GM21723 (cell line): ENCODE data around the gene RSPO4.
"Not testable (repeated sequence)": the region's sequence is repeated elsewhere in the genome, so short reads cannot be mapped to it uniquely, and the experiment has no call there.

ENCODE experiments used
- ATAC-seq: cut with Tn5 transposase; IDR thresholded peaks from one replicate; pipeline ENCODE4 v1.9.1; 2021; ENCODE audit warnings: mild to moderate bottlenecking, moderate library complexity; ENCODE audit not compliant: unreplicated experiment

Gene RSPO4

DNA sequence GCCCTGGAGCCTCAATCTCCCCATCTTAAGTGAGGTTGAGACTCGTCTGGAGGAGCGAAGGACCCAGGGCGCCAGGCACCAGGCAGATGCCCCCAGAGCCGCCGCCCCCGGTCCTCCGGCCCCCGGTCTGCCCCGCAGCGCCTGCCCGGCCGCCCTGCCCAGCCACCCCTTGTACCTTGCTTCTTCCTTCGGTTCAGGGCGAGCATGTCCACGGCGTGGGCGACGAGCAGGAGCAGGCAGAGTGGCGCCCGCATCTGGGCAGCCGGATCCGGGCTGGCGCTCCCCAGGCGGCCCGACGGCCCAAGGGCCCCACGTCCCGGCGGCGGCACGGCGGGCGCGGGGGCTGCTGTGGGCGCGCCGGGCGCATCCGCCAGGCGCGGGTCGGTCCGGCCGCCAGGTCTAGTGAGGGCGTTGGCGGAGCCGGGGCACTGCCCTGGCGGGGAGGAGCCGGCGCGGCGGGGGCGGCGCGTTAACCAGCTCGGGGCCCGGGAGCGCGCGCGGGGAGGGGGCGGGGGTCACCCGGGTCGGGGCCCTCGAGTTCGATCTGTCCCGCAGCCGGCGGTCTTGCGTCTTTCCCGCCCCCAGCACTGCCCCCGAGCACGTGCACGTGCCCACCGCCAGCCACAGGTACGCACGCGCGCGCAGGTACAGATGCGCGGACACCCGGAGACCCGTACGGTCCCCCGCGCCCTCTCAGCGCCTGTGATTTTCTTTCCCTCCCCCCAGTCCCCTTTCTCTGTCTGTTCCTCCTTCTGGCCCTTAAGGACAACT, at the start of gene RSPO4:
Gene RSPO4, minus strand, starts transcription at position 401 of the 771 bp plus-strand sequence. Its CDS starts 147 bp downstream, at position 254.
- no peak for ATAC-seq

GRCh38 chr20:1050440-1050839, 48.3 kb upstream of the RSPO4 start:
- ATAC-seq: no peak

GRCh38 chr20:1045860-1046418, 43.8 kb upstream of the RSPO4 start:
- no peak for ATAC-seq

GRCh38 chr20:1041845-1042390, 39.8 kb upstream of the RSPO4 start:
- no peak for ATAC-seq

DNA sequence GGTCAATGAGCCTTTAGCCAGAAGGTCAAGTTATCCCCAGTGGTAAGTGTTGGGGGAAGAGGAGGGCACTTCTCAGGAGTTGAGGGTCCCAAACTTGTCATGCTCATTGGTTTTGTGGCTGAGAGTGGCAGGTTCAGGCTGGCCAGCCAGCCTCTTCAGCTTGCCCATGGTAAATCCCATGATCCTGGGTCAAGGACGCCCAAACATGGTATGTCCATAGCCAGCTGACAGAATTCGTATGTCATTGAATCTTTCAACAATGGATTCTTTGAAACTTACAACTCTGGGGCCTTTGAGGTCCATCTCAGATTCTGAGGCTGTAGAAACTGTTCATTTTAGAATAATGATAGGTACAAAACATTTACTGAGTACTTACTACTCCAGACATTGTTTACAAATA, 36.1 kb upstream of the RSPO4 start:
- no peak for ATAC-seq

- ATAC-seq: no peak
Observed at GRCh38 chr20:1037039-1037438, 34.9 kb upstream of the RSPO4 start.

GRCh38 chr20:1035466-1035865, 33.4 kb upstream of the RSPO4 start:
- ATAC-seq: no peak

- ATAC-seq: no peak
Observed at GRCh38 chr20:1034415-1034789, 32.3 kb upstream of the RSPO4 start.

GRCh38 chr20:1033751-1034414, 31.8 kb upstream of the RSPO4 start:
- ATAC-seq: no peak

DNA sequence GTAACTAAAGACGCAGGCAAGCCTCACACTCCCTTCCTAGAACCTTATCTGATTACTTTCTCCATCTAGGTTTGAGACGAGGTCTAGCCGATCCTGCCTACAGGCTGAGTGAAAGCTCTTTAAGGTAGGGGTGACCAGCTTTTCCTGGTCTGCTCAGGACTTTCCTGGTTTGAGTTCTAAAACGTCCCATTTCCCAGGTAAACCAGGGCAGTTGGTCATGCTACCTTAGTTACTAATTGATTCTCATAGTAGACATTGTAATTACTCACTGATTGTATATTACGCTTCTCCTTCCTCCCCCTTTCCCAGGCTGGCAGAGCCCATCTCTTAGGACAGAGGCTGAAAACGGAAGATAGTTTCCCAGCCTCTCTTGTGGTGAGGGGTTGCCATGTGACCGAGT, 27.9 kb upstream of the RSPO4 start:
- ATAC-seq: no peak

DNA sequence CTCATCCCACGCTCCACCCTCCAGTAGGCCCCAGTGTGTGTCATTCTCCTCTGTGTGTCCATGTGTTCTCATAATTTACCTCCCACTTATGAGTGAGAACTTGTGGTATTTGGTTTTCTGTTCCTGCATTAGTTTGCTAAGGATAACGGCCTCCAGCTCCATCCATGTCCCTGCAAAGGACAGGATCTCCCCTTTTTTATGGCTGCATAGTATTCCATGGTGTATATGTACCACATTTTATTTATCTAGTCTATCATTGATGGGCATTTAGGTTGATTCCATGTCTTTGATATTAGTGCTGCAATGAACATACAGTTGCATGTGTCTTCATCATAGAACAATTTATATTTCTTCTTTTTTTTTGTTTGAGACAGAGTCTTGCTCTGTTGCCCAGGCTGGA, 24.1 kb upstream of the RSPO4 start:
- not testable (repeated sequence) for ATAC-seq

DNA sequence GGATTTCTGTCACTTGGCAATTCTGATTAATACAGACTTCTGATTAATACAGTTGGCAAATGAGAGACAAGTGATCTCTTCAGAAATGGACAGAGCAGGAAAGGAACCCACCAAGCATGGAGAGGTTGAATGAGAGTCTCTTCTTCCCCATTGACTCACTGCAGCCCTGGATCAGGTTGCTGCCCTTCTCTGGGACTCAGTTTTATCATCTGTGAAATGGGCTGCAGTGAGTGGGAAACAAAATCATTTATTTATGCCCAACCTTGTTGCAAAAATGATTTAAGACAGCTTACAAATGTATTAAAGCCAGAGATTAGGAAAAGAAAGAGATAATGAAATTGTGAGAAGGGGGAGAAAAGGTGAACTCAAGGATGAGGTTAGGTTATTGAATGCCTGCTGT, 20.8 kb upstream of the RSPO4 start:
- no peak for ATAC-seq

- ATAC-seq: no peak
Observed at GRCh38 chr20:1020614-1021013, 18.5 kb upstream of the RSPO4 start.

GRCh38 chr20:1019344-1019743, 17.2 kb upstream of the RSPO4 start:
- no peak for ATAC-seq

GRCh38 chr20:1017677-1018076, 15.6 kb upstream of the RSPO4 start:
- ATAC-seq: no peak

GRCh38 chr20:1015181-1015580, 13.1 kb upstream of the RSPO4 start:
- ATAC-seq: no peak

DNA sequence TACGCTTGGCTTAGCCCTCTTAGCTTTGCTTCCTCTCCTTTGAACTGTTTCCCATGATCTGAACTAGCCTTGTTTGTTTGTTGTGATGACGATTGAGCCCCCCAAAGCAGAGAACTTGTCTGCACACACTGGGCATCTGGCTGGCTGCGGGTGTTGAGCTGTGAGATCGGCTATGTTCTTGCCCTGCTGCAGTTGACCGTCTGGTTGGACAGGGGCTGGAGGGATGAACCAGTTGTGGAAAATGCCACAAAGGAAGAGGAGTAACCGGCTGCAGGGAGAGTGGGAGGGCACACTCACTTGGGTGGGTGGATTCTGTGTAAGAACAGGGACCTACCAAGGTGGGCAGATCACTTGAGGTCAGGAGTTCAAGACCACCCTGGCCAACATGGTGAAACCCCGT, 12.4 kb upstream of the RSPO4 start:
- ATAC-seq: no peak

DNA sequence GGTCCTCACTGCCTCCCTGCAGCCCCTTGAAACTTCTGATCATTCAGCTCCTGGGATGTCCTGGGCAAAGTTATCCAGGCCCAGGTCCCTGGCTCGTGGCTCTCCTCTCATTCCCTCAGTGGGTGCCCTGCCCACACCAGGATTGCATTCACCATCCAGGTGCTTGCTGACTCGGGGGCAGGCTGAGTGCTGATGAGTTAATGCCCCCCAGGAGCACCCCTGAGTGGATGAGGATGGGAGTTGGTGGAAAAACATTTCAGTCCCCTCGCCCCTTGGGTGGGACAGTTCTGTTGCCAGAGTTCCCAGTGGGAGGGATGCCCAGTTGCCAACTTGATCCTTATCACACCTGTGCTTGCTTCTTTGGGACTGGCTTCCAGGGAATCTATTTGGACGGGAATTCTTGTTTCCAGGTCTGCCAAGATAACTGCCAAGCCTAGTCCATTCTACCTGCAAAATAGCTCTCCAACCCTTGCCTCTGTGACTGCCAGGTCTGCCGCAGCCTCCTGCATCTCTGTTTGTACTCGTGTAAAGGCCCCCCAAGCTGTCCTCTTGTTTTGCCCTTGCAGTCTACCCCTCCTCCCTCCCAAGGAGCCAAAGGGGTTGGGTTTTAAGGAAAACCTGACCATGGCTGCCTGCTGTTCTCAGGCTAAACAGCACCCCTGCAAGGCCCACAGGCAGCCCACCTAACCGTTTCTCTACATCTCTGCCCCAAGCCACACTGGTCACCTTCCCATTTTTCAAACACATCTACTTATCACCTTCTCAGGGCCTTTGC, 11.6 kb upstream of the RSPO4 start:
- ATAC-seq: no peak

- no peak for ATAC-seq
Observed at GRCh38 chr20:1012359-1013168, 10.5 kb upstream of the RSPO4 start.

- ATAC-seq: peak; percentile 62
Observed at GRCh38 chr20:1010659-1011058, 8.5 kb upstream of the RSPO4 start.
